HepG2 (cell line): ENCODE data around the gene CSK. TPM values are rescaled to one million over a fixed set of nuclear protein-coding genes. Genes with fewer than 3 reads are reported as not detected.

Source experiments
- ATAC-seq: fragments of 200-7000 bp; cut with Tn5 transposase; 3 replicates; pipeline ENCODE4 v1.9.1; 2020; ENCODE audit warnings: mild to moderate bottlenecking, moderate library complexity
- BruUV-seq: library from RNA; stranded (reverse); fragments of 400-500 nt; replicated peaks from 2 replicates; lab custom pipeline; 2021; lab: Mats Ljungman, UMichigan
- CTCF ChIA-PET: fragments of 300-600 bp; formaldehyde crosslinking; extraction: SDS; loops from one replicate; lab custom pipeline; 2021; ENCODE audit warnings: low total read pairs, inconsistent platforms, low intra/inter-chr PET ratio; lab: Yijun Ruan, JAX
- POLR2A ChIA-PET: fragments of 350-600 bp; sonication (Branson Sonifier 250); formaldehyde crosslinking; loops from one replicate; lab custom pipeline; 2020; ENCODE audit warnings: antibody characterized with exemption, inconsistent platforms; lab: Yijun Ruan, JAX
- DNase-seq: peaks from one replicate; pipeline ENCODE4 v3.0.0-alpha.2; 2015; ENCODE audit warnings: low spot score
- FAIRE-seq: peaks from 3 replicates; lab custom pipeline; 2011; peaks lifted over from hg19 to GRCh38; lab: Jason Lieb, UNC
- H2AFZ ChIP-seq: one replicate; pipeline ENCODE4 v1.6.1; 2011; ENCODE audit warnings: low read length, inconsistent platforms
- H3K27ac ChIP-seq: fragments of 300-600 bp; 3 replicates; pipeline ENCODE4 v1.8.0; 2011; ENCODE audit warnings: mixed run types, mild to moderate bottlenecking, mixed read lengths, low read length, inconsistent platforms; ENCODE audit not compliant: insufficient read depth; ENCODE audit errors: extremely low read length
- H3K27me3 ChIP-seq, 2 experiments: fragments of 200-600 bp in 1 of 2; 2 replicates in 1 of 2; 3 replicates in 1 of 2; pipeline versions ENCODE4 v1.6.0 to v1.8.0; 2011; ENCODE audit warnings: low read length in 2 of 2, mild to moderate bottlenecking in 2 of 2, moderate library complexity in 2 of 2, inconsistent platforms in 1 of 2; ENCODE audit not compliant: insufficient read depth in 2 of 2, control insufficient read depth in 1 of 2
- H3K36me3 ChIP-seq, 2 experiments: fragments of 200-600 bp in 1 of 2; replicated peaks in 1 of 2; 2 replicates in 1 of 2; 3 replicates in 1 of 2; pipeline versions ENCODE4 v1.5.1 to v1.8.0; 2011; ENCODE audit warnings: low read length in 2 of 2, inconsistent platforms in 1 of 2; ENCODE audit not compliant: insufficient read depth in 2 of 2, control insufficient read depth in 1 of 2
- H3K4me1 ChIP-seq: 2 replicates; pipeline ENCODE4 v1.5.1; 2012; ENCODE audit warnings: low read length, inconsistent platforms; ENCODE audit not compliant: insufficient read depth
- H3K4me2 ChIP-seq: 2 replicates; pipeline ENCODE4 v1.6.0; 2011; ENCODE audit warnings: low read depth, low read length, inconsistent platforms
- H3K4me3 ChIP-seq, 3 experiments: fragments of 200-600 bp in 1 of 3; sonication (generic), shearing (Covaris generic) in 1 of 3; replicated peaks in 1 of 3; 2 replicates each; pipeline ENCODE4 v1.5.1; 2011 to 2016; ENCODE audit warnings: low read length in 3 of 3, inconsistent platforms in 2 of 3, low read depth in 2 of 3, mild to moderate bottlenecking in 2 of 3, control low read depth in 1 of 3, mixed read lengths in 1 of 3; ENCODE audit not compliant: insufficient read depth in 1 of 3
- H3K79me2 ChIP-seq: one replicate; pipeline ENCODE4 v1.6.1; 2011; ENCODE audit warnings: low read length, inconsistent platforms; ENCODE audit not compliant: insufficient read depth
- H3K9ac ChIP-seq: 2 replicates; pipeline ENCODE4 v1.6.0; 2011; ENCODE audit warnings: mild to moderate bottlenecking, low read depth, low read length, inconsistent platforms; ENCODE audit not compliant: insufficient read depth
- H3K9me3 ChIP-seq: 2 replicates; pipeline ENCODE4 v1.5.1; 2012; ENCODE audit warnings: mild to moderate bottlenecking, low read length
- H4K20me1 ChIP-seq: 2 replicates; pipeline ENCODE4 v1.6.0; 2011; ENCODE audit warnings: inconsistent platforms, mild to moderate bottlenecking, low read length, moderate library complexity; ENCODE audit not compliant: insufficient read depth
- AGO1 ChIP-seq: fragments of 200-400 bp; formaldehyde crosslinking; IDR thresholded peaks from 2 replicates; pipeline ENCODE4 v1.6.1; 2017; ENCODE audit warnings: mild to moderate bottlenecking, low read depth, low read length, moderate library complexity; ENCODE audit not compliant: poor library complexity, severe bottlenecking
- ATAD3A ChIP-seq: sonication (generic); formaldehyde crosslinking; IDR thresholded peaks from 2 replicates; pipeline ENCODE4 v1.4.0; 2020; ENCODE audit warnings: missing genetic modification reagents
- NONO ChIP-seq, 2 experiments: fragments of 450-650 bp in 1 of 2; sonication (generic) in 1 of 2; formaldehyde crosslinking in 1 of 2; IDR thresholded peaks in 1 of 2; conservative IDR thresholded peaks in 1 of 2; 2 replicates each; pipeline versions ENCODE4 v1.6.1 to v1.8.0; 2017 to 2022; ENCODE audit warnings: mild to moderate bottlenecking in 1 of 2, missing genetic modification reagents in 1 of 2, moderate library complexity in 1 of 2
- SATB2 ChIP-seq: sonication (generic); formaldehyde crosslinking; IDR thresholded peaks from 2 replicates; pipeline ENCODE4 v1.5.0; 2020; ENCODE audit warnings: missing genetic modification reagents
- ZBTB20 ChIP-seq: sonication (generic); formaldehyde crosslinking; IDR thresholded peaks from 2 replicates; pipeline ENCODE4 v1.8.1; 2023; ENCODE audit warnings: missing genetic modification reagents, low read depth, mild to moderate bottlenecking, borderline replicate concordance
- ZFP1 ChIP-seq: IDR thresholded peaks from 2 replicates; pipeline ENCODE4 v1.6.1; 2016
- ZNF207 ChIP-seq: fragments of 450-650 bp; IDR thresholded peaks from 2 replicates; pipeline ENCODE4 v1.6.1; 2016; ENCODE audit warnings: antibody characterized with exemption, borderline replicate concordance
- ZNF883 ChIP-seq: sonication (generic); formaldehyde crosslinking; IDR thresholded peaks from 2 replicates; pipeline ENCODE4 v1.5.1; 2020; ENCODE audit warnings: mild to moderate bottlenecking, missing genetic modification reagents; ENCODE audit errors: not compliant biosample characterization
- WGBS: methylation state at CpG from one replicate; pipeline ENCODE4 v1.1.6; 2017; ENCODE audit warnings: low lambda C conversion rate; 5-methylcytosine and 5-hydroxymethylcytosine counted together
- in situ Hi-C: cut with HindIII; loops from 2 replicates; pipeline ENCODE4 v1.10.0; 2017; ENCODE audit warnings: low pct_unique_long_range_greater_than_20kb; ENCODE audit not compliant: extremely low pct_ligation_motif_present
- intact Hi-C: fragments of 100-400 bp; cut with micrococcal nuclease; formaldehyde crosslinking; loops from one replicate; pipeline ENCODE4 v1.10.0; 2022; ENCODE audit not compliant: unreplicated experiment
- polyA plus RNA-seq, 8 experiments: library from polyadenylated mRNA; depleted of rRNA in 3 of 8; stranded (reverse) in 7 of 8; unstranded in 1 of 8; fragments of >200 nt; fragmentation: Illumina TruSeq in 4 of 8; extraction: Trizol in 4 of 8; gene quantifications; 2 replicates each; pipeline versions ENCODE4 v1.2.1 to v1.2.3, GENCODE V29; 2011 to 2016; ENCODE audit warnings: low read depth in 4 of 8, missing spikeins in 1 of 8, mixed read lengths in 1 of 8; ENCODE audit not compliant: insufficient read depth in 1 of 8
- total RNA-seq, 5 experiments: library from RNA; depleted of rRNA; stranded (reverse); fragments of >200 nt; fragmentation: Illumina TruSeq; extraction: Trizol; gene quantifications; 2 replicates each; pipeline ENCODE4 v1.2.3, GENCODE V29; 2016; ENCODE audit warnings: low read depth in 1 of 5
- TF ChIP-seq, protein P1 (sequence below): IDR thresholded peaks from 2 replicates; pipeline ENCODE4 v1.6.1; 2016; ENCODE audit warnings: missing biosample characterization, missing genetic modification reagents, low read depth
- TF ChIP-seq, protein P2 (sequence below): sonication (generic); formaldehyde crosslinking; IDR thresholded peaks from 2 replicates; pipeline ENCODE4 v1.8.1; 2022; ENCODE audit warnings: low read depth, mild to moderate bottlenecking, missing genetic modification reagents
- TF ChIP-seq, protein P3 (sequence below): IDR thresholded peaks from 2 replicates; pipeline ENCODE4 v1.6.1; 2018; ENCODE audit warnings: missing genetic modification reagents
- TF ChIP-seq, protein P4 (sequence below): sonication (generic); formaldehyde crosslinking; IDR thresholded peaks from 2 replicates; pipeline ENCODE4 v1.5.1; 2020; ENCODE audit warnings: mild to moderate bottlenecking, missing genetic modification reagents, borderline replicate concordance

The CSK gene
- total and polyA plus RNA-seq, 2 of the 13 experiments (the other 11 are each of a cell fraction or from before 2014, with no cell fraction given): 12.5 to 21.3 TPM

DNA sequence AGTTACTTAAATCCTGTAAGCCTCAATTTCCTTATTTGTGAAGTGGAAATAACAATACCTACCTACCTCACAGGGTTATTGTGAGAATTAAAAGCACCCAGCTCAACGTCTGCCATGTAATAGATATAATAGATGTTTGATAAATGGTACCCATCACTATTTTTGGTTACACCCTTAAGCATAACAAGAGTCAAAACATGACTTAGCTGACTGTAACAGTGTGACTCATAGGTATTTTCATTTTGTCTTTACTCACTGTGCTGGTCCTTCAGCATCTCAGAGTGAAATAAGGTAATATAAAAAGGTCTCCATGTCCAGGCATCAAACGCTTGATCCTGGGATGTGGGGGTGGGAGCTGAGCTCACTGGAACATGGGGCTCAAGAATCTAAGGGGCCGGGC, 47.6 kb downstream of the CSK start:
- intact Hi-C loops (no loop called here), in situ Hi-C loops (no loop called here)
- ChIA-PET POLR2A (no interaction called here), CTCF (no interaction called here)
- no peaks in the 10 kb centered on the region for H3K9me3 ChIP-seq
- H3K4me1 ChIP-seq: peaks cover 30% of the 10 kb centered on the region
- H3K4me3 ChIP-seq: no peak overlapping the region
- no peaks in the 10 kb centered on the region; the same call in 1 of the 2 replicates for H4K20me1 ChIP-seq
- FAIRE-seq: no peak
- BruUV-seq: no TSS peak
- H3K27me3 ChIP-seq: peaks cover 5 to 53% of the 10 kb centered on the region in 2 experiments; a peak in 4 of 5 replicates
- DNase-seq: no peak
- H3K79me2 ChIP-seq: no peaks in the 10 kb centered on the region
- 25% methylated on average over 3 of the region's 3 CpGs for WGBS
- H2AFZ ChIP-seq: no peak overlapping the region
- ATAC-seq: no peak
- H3K4me2 ChIP-seq: no peak overlapping the region
- H3K9ac ChIP-seq: no peak overlapping the region
- no peak overlapping the region for H3K27ac ChIP-seq
- no peak for TF ChIP-seq ZBTB20
- no peak for TF ChIP-seq SATB2 (CRISPR knock-in tag)
- no peak for TF ChIP-seq ZNF207
- TF ChIP-seq, protein P1, sequence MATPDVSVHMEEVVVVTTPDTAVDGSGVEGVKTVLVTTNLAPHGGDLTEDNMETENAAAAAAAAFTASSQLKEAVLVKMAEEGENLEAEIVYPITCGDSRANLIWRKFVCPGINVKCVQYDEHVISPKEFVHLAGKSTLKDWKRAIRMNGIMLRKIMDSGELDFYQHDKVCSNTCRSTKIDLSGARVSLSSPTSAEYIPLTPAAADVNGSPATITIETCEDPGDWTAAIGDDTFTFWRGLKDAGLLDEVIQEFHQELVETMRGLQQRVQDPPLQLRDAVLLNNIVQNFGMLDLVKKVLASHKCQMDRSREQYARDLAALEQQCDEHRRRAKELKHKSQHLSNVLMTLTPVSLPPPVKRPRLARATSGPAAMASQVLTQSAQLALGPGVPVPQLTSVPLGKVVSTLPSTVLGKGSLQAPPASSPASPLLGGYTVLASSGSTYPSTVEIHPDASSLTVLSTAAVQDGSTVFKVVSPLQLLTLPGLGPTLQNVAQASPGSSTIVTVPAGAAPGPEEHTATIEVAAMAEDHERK (CRISPR knock-in tag): no peak
- no peak for TF ChIP-seq AGO1
- TF ChIP-seq NONO (IDR thresholded peaks at IDR 0.05): no peak
- TF ChIP-seq NONO (CRISPR knock-in tag; conservative IDR thresholded peaks at IDR 0.05): no peak
- no peak for TF ChIP-seq ATAD3A
- TF ChIP-seq, protein P2, sequence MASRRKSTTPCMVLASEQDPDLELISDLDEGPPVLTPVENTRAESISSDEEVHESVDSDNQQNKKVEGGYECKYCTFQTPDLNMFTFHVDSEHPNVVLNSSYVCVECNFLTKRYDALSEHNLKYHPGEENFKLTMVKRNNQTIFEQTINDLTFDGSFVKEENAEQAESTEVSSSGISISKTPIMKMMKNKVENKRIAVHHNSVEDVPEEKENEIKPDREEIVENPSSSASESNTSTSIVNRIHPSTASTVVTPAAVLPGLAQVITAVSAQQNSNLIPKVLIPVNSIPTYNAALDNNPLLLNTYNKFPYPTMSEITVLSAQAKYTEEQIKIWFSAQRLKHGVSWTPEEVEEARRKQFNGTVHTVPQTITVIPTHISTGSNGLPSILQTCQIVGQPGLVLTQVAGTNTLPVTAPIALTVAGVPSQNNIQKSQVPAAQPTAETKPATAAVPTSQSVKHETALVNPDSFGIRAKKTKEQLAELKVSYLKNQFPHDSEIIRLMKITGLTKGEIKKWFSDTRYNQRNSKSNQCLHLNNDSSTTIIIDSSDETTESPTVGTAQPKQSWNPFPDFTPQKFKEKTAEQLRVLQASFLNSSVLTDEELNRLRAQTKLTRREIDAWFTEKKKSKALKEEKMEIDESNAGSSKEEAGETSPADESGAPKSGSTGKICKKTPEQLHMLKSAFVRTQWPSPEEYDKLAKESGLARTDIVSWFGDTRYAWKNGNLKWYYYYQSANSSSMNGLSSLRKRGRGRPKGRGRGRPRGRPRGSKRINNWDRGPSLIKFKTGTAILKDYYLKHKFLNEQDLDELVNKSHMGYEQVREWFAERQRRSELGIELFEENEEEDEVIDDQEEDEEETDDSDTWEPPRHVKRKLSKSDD (CRISPR knock-in tag): no peak
- TF ChIP-seq, protein P3, sequence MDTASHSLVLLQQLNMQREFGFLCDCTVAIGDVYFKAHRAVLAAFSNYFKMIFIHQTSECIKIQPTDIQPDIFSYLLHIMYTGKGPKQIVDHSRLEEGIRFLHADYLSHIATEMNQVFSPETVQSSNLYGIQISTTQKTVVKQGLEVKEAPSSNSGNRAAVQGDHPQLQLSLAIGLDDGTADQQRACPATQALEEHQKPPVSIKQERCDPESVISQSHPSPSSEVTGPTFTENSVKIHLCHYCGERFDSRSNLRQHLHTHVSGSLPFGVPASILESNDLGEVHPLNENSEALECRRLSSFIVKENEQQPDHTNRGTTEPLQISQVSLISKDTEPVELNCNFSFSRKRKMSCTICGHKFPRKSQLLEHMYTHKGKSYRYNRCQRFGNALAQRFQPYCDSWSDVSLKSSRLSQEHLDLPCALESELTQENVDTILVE (CRISPR knock-in tag): no peak
- TF ChIP-seq, protein P4, sequence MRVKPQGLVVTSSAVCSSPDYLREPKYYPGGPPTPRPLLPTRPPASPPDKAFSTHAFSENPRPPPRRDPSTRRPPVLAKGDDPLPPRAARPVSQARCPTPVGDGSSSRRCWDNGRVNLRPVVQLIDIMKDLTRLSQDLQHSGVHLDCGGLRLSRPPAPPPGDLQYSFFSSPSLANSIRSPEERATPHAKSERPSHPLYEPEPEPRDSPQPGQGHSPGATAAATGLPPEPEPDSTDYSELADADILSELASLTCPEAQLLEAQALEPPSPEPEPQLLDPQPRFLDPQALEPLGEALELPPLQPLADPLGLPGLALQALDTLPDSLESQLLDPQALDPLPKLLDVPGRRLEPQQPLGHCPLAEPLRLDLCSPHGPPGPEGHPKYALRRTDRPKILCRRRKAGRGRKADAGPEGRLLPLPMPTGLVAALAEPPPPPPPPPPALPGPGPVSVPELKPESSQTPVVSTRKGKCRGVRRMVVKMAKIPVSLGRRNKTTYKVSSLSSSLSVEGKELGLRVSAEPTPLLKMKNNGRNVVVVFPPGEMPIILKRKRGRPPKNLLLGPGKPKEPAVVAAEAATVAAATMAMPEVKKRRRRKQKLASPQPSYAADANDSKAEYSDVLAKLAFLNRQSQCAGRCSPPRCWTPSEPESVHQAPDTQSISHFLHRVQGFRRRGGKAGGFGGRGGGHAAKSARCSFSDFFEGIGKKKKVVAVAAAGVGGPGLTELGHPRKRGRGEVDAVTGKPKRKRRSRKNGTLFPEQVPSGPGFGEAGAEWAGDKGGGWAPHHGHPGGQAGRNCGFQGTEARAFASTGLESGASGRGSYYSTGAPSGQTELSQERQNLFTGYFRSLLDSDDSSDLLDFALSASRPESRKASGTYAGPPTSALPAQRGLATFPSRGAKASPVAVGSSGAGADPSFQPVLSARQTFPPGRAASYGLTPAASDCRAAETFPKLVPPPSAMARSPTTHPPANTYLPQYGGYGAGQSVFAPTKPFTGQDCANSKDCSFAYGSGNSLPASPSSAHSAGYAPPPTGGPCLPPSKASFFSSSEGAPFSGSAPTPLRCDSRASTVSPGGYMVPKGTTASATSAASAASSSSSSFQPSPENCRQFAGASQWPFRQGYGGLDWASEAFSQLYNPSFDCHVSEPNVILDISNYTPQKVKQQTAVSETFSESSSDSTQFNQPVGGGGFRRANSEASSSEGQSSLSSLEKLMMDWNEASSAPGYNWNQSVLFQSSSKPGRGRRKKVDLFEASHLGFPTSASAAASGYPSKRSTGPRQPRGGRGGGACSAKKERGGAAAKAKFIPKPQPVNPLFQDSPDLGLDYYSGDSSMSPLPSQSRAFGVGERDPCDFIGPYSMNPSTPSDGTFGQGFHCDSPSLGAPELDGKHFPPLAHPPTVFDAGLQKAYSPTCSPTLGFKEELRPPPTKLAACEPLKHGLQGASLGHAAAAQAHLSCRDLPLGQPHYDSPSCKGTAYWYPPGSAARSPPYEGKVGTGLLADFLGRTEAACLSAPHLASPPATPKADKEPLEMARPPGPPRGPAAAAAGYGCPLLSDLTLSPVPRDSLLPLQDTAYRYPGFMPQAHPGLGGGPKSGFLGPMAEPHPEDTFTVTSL: no peak
- no peak for TF ChIP-seq ZNF883 (CRISPR knock-in tag)
- TF ChIP-seq ZFP1: no peak
- TF ChIP-seq, all 625 proteins: peak for 0
- H3K36me3 ChIP-seq: no peaks in the 10 kb centered on the region
